ENCODE data around the gene LPAR6.
"Not testable (repeated sequence)": the region's sequence is repeated elsewhere in the genome, so short reads cannot be mapped to it uniquely, and the experiment has no call there.

Gene LPAR6, protein sequence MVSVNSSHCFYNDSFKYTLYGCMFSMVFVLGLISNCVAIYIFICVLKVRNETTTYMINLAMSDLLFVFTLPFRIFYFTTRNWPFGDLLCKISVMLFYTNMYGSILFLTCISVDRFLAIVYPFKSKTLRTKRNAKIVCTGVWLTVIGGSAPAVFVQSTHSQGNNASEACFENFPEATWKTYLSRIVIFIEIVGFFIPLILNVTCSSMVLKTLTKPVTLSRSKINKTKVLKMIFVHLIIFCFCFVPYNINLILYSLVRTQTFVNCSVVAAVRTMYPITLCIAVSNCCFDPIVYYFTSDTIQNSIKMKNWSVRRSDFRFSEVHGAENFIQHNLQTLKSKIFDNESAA

DNA sequence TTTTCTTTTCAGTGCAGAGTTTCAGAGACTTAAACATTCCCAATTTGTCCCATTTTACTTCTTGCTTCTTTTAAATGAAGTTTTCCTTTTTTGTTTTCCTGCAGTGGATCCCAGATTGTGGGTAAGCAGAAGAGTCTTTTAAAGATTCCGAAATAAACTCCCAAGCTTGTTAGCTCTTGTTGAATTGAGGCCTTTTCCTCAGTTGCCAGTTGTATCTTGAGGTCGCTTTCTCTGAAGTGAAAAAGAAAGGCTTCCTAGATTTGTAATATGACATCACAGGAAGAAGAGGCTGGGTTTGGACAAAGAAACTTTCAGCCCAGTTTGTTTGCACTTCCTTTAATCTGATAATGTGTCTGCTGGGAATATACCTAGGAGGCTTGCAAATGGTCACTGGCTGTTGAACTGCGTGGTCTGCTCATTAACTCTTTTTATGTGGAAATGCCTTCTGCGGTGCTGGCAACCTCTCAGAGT lies at the start of gene LPAR6:
TSS of gene LPAR6 (minus strand) at position 233 of the 471 bp plus-strand sequence. CDS start 690 bp downstream, outside the sequence.
- H3K9ac ChIP-seq (ENCODE audit: insufficient read length), result peak within 1 kb of the TSS; percentile 65
- TF ChIP-seq POLR2AphosphoS5 (IDR thresholded peaks at IDR 0.05; ENCODE audit: borderline replicate concordance, low read depth, low read length), result peak; percentile 40; the same call in 1 of the 2 replicates
- no peak for TF ChIP-seq FOXP2 (optimal IDR thresholded peaks at IDR 0.05; ENCODE audit: control extremely low read depth, extremely low read length, insufficient read depth)
- H3K9me3 ChIP-seq (ENCODE audit: low read depth, low read length), result no peaks in the 10 kb centered on the region
- DNase-seq (ENCODE audit: low read depth, low spot score), result no peak
- H3K36me3 ChIP-seq (ENCODE audit: insufficient read depth, low read length), result peaks cover 18% of the 10 kb centered on the region; the same call in 1 of the 2 replicates
- peak within 1 kb of the TSS; percentile 74 for H3K4me3 ChIP-seq
- peak within 1 kb of the TSS; percentile 16; the same call in 1 of the 2 replicates for H3K27ac ChIP-seq

DNA sequence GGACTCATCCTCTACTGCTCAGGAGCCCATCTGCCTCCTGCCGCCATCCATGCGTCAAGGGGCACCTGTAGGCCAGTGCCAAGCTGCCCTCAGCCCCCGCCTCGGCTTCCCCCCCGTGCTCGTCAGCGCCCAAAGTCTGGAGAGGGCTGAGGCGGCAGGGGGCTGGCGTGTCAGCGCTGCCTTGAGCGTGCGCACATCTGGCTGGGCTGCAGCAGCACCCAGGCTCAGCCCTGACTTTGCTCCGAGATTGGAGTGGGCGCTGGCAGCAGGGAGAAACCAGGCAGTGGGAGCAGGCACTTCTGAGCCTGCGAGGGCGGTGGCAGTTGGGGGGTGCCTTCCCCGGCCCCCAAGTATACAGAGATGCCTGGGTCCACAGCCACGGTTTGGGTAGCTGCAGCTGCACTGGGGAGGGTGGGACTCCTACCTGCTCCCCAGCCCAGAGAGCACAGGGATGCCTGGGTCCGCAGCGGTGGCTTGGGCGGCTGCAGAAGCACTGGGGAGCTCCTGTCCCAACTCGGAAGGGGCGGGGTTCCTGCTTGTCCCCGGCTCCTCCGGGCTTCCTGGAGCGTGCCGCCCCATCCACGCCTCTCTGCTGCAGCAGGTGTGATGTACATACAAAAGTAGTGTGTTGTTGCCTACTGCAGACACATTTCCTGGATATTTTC lies 44.8 kb upstream of the LPAR6 start:
- no peaks in the 10 kb centered on the region for H3K9me3 ChIP-seq (ENCODE audit: low read depth, low read length)
- H3K9ac ChIP-seq (ENCODE audit: insufficient read length), result no peak overlapping the region
- TF ChIP-seq FOXP2 (optimal IDR thresholded peaks at IDR 0.05; ENCODE audit: control extremely low read depth, extremely low read length, insufficient read depth) (no peak), POLR2AphosphoS5 (IDR thresholded peaks at IDR 0.05; ENCODE audit: borderline replicate concordance, low read depth, low read length) (no peak), EZH2 (IDR thresholded peaks at IDR 0.05) (no peak)
- no peak overlapping the region for H3K27ac ChIP-seq
- DNase-seq (ENCODE audit: low read depth, low spot score), result no peak
- H3K4me3 ChIP-seq, result no peak overlapping the region
- H3K36me3 ChIP-seq (ENCODE audit: insufficient read depth, low read length), result peaks cover 32% of the 10 kb centered on the region

DNA sequence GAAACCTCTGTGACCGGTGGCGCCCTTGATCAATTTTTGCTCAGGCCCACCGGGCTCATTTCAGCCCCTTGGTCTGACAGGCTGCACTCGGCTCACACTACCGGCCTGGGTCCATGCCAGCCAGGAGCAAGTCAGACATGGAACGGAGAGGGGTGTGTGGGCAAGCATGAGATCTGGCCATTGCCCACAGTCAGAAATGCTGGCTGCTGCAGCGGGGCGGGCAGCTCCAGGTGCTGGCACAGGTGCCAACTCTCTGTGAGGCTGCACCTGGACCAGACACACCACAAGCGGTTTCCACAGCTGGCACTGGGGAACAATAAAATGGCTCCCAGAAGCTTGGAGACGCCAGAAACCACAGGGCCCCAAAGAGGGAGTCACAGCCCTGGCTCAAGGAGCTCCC lies 43.6 kb upstream of the LPAR6 start:
- Histone ChIP-seq H3K4me3 (no peak overlapping the region), H3K9me3 (ENCODE audit: low read depth, low read length) (no peaks in the 10 kb centered on the region), H3K27ac (no peak overlapping the region), H3K36me3 (ENCODE audit: insufficient read depth, low read length) (peaks cover 32% of the 10 kb centered on the region), H3K9ac (ENCODE audit: insufficient read length) (no peak overlapping the region)
- no peak for DNase-seq (ENCODE audit: low read depth, low spot score)
- TF ChIP-seq FOXP2 (optimal IDR thresholded peaks at IDR 0.05; ENCODE audit: control extremely low read depth, extremely low read length, insufficient read depth) (no peak), POLR2AphosphoS5 (IDR thresholded peaks at IDR 0.05; ENCODE audit: borderline replicate concordance, low read depth, low read length) (no peak), EZH2 (IDR thresholded peaks at IDR 0.05) (no peak)

- H3K27ac ChIP-seq; H3K9me3 ChIP-seq (ENCODE audit: low read depth, low read length); H3K9ac ChIP-seq (ENCODE audit: insufficient read length); DNase-seq (ENCODE audit: low read depth, low spot score); H3K4me3 ChIP-seq: not testable (repeated sequence)
- peaks cover 15% of the 10 kb centered on the region for H3K36me3 ChIP-seq (ENCODE audit: insufficient read depth, low read length)
Measured at GRCh38 chr13:48451196-48451595, 38.3 kb upstream of the LPAR6 start.

DNA sequence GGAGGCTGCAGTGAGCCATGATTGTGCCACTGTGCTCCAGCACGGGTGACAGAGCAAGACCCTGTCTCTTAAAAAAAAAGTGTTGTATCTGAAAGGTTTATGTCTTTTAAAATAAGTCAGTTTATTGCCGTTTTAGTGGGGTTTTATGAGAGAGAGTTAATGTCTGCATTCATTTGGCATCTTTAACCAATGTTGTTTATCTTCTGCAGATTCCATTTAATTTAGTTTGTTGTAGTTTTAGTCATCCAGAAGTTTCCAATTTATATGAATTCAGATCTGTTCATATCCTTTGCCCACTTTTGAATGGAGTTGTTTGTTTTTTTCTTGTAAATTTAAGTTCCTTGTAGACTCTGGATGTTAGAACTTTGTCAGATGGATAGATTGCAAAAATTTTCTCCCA lies 36.7 kb upstream of the LPAR6 start:
- Histone ChIP-seq H3K4me3 (no peak overlapping the region), H3K9me3 (ENCODE audit: low read depth, low read length) (no peaks in the 10 kb centered on the region), H3K36me3 (ENCODE audit: insufficient read depth, low read length) (peaks cover 8% of the 10 kb centered on the region), H3K27ac (no peak overlapping the region), H3K9ac (ENCODE audit: insufficient read length) (no peak overlapping the region)
- TF ChIP-seq EZH2 (IDR thresholded peaks at IDR 0.05) (no peak), POLR2AphosphoS5 (IDR thresholded peaks at IDR 0.05; ENCODE audit: borderline replicate concordance, low read depth, low read length) (no peak), FOXP2 (optimal IDR thresholded peaks at IDR 0.05; ENCODE audit: control extremely low read depth, extremely low read length, insufficient read depth) (no peak)
- no peak for DNase-seq (ENCODE audit: low read depth, low spot score)

- peaks cover 6% of the 10 kb centered on the region for H3K36me3 ChIP-seq (ENCODE audit: insufficient read depth, low read length)
- no peak for DNase-seq (ENCODE audit: low read depth, low spot score)
- peak overlapping the region; percentile 4; the same call in 1 of the 2 replicates for H3K27ac ChIP-seq
- H3K9ac ChIP-seq (ENCODE audit: insufficient read length), result no peak overlapping the region
- no peak for TF ChIP-seq EZH2 (IDR thresholded peaks at IDR 0.05)
- no peak for TF ChIP-seq POLR2AphosphoS5 (IDR thresholded peaks at IDR 0.05; ENCODE audit: borderline replicate concordance, low read depth, low read length)
- no peak for TF ChIP-seq FOXP2 (optimal IDR thresholded peaks at IDR 0.05; ENCODE audit: control extremely low read depth, extremely low read length, insufficient read depth)
- H3K4me3 ChIP-seq, result no peak overlapping the region
- H3K9me3 ChIP-seq (ENCODE audit: low read depth, low read length), result no peaks in the 10 kb centered on the region
Measured at GRCh38 chr13:48448959-48449614, 36.2 kb upstream of the LPAR6 start.

DNA sequence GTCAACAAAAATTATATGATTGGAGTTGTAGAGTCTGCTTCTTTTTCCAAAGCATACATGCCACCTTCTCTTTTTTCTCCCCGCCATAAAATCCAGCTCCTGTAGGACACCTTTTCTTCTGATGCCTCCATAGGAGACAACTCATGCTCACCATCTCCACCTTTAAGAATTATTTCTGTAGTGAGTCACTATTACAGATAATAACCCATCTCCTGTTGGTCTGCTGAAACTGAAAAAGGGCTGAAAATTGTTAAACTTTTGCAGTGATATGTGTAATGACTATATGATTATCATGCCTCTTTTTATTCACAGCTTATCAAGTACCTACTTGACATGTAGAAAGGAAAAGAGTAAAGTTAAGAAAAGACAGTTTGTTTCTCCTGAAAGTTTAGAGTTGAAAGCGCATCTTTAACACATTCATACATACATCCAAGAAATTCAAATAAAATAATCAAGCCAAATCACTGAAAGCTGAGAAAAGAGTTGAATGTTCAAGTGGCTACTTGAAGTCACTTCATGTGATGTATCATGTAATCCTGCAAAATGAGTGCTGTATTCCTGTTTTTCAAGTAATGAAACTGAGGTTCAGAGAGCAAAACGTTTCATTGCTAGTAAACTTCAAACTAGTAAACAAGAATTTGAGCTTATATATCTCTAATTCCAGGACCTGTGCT lies 35.5 kb upstream of the LPAR6 start:
- no peak overlapping the region for H3K9ac ChIP-seq (ENCODE audit: insufficient read length)
- H3K36me3 ChIP-seq (ENCODE audit: insufficient read depth, low read length), result peaks cover 6% of the 10 kb centered on the region
- H3K9me3 ChIP-seq (ENCODE audit: low read depth, low read length), result no peaks in the 10 kb centered on the region
- TF ChIP-seq EZH2 (IDR thresholded peaks at IDR 0.05) (no peak), FOXP2 (optimal IDR thresholded peaks at IDR 0.05; ENCODE audit: control extremely low read depth, extremely low read length, insufficient read depth) (no peak), POLR2AphosphoS5 (IDR thresholded peaks at IDR 0.05; ENCODE audit: borderline replicate concordance, low read depth, low read length) (no peak)
- no peak for DNase-seq (ENCODE audit: low read depth, low spot score)
- peak overlapping the region; percentile 4 for H3K27ac ChIP-seq
- no peak overlapping the region for H3K4me3 ChIP-seq

DNA sequence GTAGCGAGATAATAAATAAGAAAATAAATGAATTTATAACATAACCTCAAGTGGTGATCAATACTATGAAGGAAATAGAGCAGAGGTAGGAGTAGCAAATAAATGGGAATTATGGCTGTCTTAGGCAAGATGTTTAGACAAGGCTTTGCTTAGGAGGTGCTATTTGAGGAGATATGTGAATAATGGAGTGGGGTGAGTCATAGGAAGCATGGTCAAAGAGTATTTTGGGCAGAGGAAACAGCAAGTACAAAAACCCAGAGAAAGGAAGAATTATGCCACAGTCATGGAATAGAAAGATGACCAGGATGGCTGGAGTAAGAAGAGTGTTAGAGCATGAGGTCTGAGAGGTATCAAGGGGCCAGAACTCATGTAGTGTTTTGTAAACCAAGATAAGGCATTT lies 33.6 kb upstream of the LPAR6 start:
- H3K36me3 ChIP-seq (ENCODE audit: insufficient read depth, low read length), result no peaks in the 10 kb centered on the region
- H3K4me3 ChIP-seq, result no peak overlapping the region
- DNase-seq (ENCODE audit: low read depth, low spot score), result no peak
- no peak overlapping the region for H3K27ac ChIP-seq
- TF ChIP-seq POLR2AphosphoS5 (IDR thresholded peaks at IDR 0.05; ENCODE audit: borderline replicate concordance, low read depth, low read length) (no peak), EZH2 (IDR thresholded peaks at IDR 0.05) (no peak), FOXP2 (optimal IDR thresholded peaks at IDR 0.05; ENCODE audit: control extremely low read depth, extremely low read length, insufficient read depth) (no peak)
- H3K9ac ChIP-seq (ENCODE audit: insufficient read length), result no peak overlapping the region
- no peaks in the 10 kb centered on the region for H3K9me3 ChIP-seq (ENCODE audit: low read depth, low read length)
